K562 (cell line): ENCODE data around the gene NR1D1. TPM values are rescaled to one million over a fixed set of nuclear protein-coding genes. Genes with fewer than 3 reads are reported as not detected.

Experiments
- CUX1 ChIP-seq: fragments of 200-800 bp; sonication (Bioruptor generic); IDR thresholded peaks from 2 replicates; pipeline ENCODE4 v1.6.1; 2016; ENCODE audit warnings: missing genetic modification characterization, missing compliant biosample characterization
- DPF2 ChIP-seq: fragments of 450-650 bp; IDR thresholded peaks from 2 replicates; pipeline ENCODE4 v1.6.1; 2016
- ERF ChIP-seq: fragments of 450-650 bp; formaldehyde crosslinking; IDR thresholded peaks from 2 replicates; pipeline ENCODE4 v1.4.0; 2020; ENCODE audit warnings: mild to moderate bottlenecking, mixed read lengths
- ESRRA ChIP-seq: fragments of 450-650 bp; IDR thresholded peaks from 2 replicates; pipeline ENCODE4 v1.6.1; 2014; ENCODE audit warnings: low read depth, mild to moderate bottlenecking, moderate library complexity, borderline replicate concordance
- ETV5 ChIP-seq: sonication (generic); formaldehyde crosslinking; IDR thresholded peaks from 2 replicates; pipeline ENCODE4 v1.4.0; 2020; ENCODE audit warnings: low read depth, mild to moderate bottlenecking, missing genetic modification reagents
- EZH2 ChIP-seq: IDR thresholded peaks from 2 replicates; pipeline ENCODE4 v1.6.1; 2012; ENCODE audit warnings: low read depth, mild to moderate bottlenecking, inconsistent platforms, low read length, borderline replicate concordance
- FOXP1 ChIP-seq: sonication (generic); formaldehyde crosslinking; IDR thresholded peaks from 2 replicates; pipeline ENCODE4 v1.8.0; 2022; ENCODE audit warnings: mild to moderate bottlenecking, missing genetic modification reagents
- GATAD2A ChIP-seq: fragments of 450-650 bp; IDR thresholded peaks from 2 replicates; pipeline ENCODE4 v1.6.1; 2017
- GTF2F1 ChIP-seq: IDR thresholded peaks from 2 replicates; pipeline ENCODE4 v1.6.1; 2011; ENCODE audit warnings: low read depth, low read length, improper control_type of control experiment
- HDGF ChIP-seq: fragments of 450-650 bp; IDR thresholded peaks from 2 replicates; pipeline ENCODE4 v1.6.1; 2016
- HSF4 ChIP-seq: fragments of 250-450 bp; sonication (Bioruptor Pico); IDR thresholded peaks from 2 replicates; pipeline ENCODE4 v2.1.2; 2022; ENCODE audit warnings: mild to moderate bottlenecking, moderate library complexity, borderline replicate concordance
- JUNB ChIP-seq: fragments of 450-650 bp; formaldehyde crosslinking; conservative IDR thresholded peaks from 2 replicates; pipeline ENCODE4 v1.4.0; 2020; ENCODE audit warnings: mild to moderate bottlenecking
- MTA3 ChIP-seq: fragments of 450-650 bp; formaldehyde crosslinking; IDR thresholded peaks from 2 replicates; pipeline ENCODE4 v1.6.1; 2017; ENCODE audit warnings: mild to moderate bottlenecking, borderline replicate concordance
- POLR2G ChIP-seq: fragments of 200-400 bp; formaldehyde crosslinking; IDR thresholded peaks from 2 replicates; pipeline ENCODE4 v1.6.1; 2017; ENCODE audit warnings: low read depth, mild to moderate bottlenecking, antibody characterized with exemption, low read length, moderate library complexity
- PREB ChIP-seq: sonication (generic); formaldehyde crosslinking; IDR thresholded peaks from 2 replicates; pipeline ENCODE4 v1.8.1; 2023; ENCODE audit warnings: mild to moderate bottlenecking, missing genetic modification reagents
- SMAD1 ChIP-seq: fragments of 150-350 bp; IDR thresholded peaks from 2 replicates; pipeline ENCODE4 v1.6.1; 2014; ENCODE audit warnings: low read length, low read depth; ENCODE audit not compliant: partially characterized antibody
- SP2 ChIP-seq: IDR thresholded peaks from 2 replicates; pipeline ENCODE4 v1.6.1; 2011; ENCODE audit warnings: mild to moderate bottlenecking, low read depth, low read length, moderate library complexity; ENCODE audit not compliant: poor library complexity, severe bottlenecking; ENCODE audit errors: extremely low read depth
- SRF ChIP-seq, 2 experiments: fragments of 250-450, 450-650 bp in 1 of 2; sonication (Bioruptor Pico) in 1 of 2; sonication (generic) in 1 of 2; formaldehyde crosslinking; IDR thresholded peaks; 2 replicates each; pipeline versions ENCODE4 v1.5.0 to v1.5.1; 2020 to 2022; ENCODE audit warnings: mild to moderate bottlenecking in 1 of 2, missing genetic modification reagents in 1 of 2
- THRAP3 ChIP-seq: fragments of 450-650 bp; IDR thresholded peaks from 2 replicates; pipeline ENCODE4 v1.6.1; 2016; ENCODE audit warnings: mild to moderate bottlenecking, inconsistent platforms, borderline replicate concordance
- TRIM24 ChIP-seq, 2 experiments: fragments of 450-650 bp; IDR thresholded peaks; 2 replicates each; pipeline ENCODE4 v1.6.1; 2016
- ZFP36 ChIP-seq: fragments of 150-350 bp; IDR thresholded peaks from 2 replicates; pipeline ENCODE4 v1.6.1; 2018; ENCODE audit warnings: low read length, low read depth; ENCODE audit not compliant: partially characterized antibody
- ZNF655 ChIP-seq: fragments of 250-450 bp; sonication (Bioruptor Pico); IDR thresholded peaks from 2 replicates; pipeline ENCODE4 v1.5.0; 2021
- ZNF668 ChIP-seq: fragments of 250-450 bp; sonication (Bioruptor Pico); IDR thresholded peaks from 2 replicates; pipeline ENCODE4 v1.8.0; 2022; ENCODE audit warnings: mild to moderate bottlenecking, inconsistent platforms
- ZNF785 ChIP-seq: fragments of 250-450 bp; sonication (Bioruptor Pico); IDR thresholded peaks from 2 replicates; pipeline ENCODE4 v1.4.0; 2020; ENCODE audit warnings: mild to moderate bottlenecking
- polyA plus RNA-seq, 8 experiments: library from polyadenylated mRNA; depleted of rRNA in 4 of 8; stranded (reverse) in 5 of 8; unstranded in 3 of 8; fragments of >200 nt; fragmentation: Nextera tagmentation in 2 of 8; fragmentation: Illumina TruSeq in 1 of 8; extraction: Ambion mirVana in 2 of 8; extraction: Trizol in 1 of 8; gene quantifications; 2 replicates each; pipeline versions ENCODE4 v1.2.1 to v1.2.3, GENCODE V29; 2011 to 2014; ENCODE audit warnings: inconsistent platforms in 1 of 8, missing spikeins in 1 of 8
- total RNA-seq, 7 experiments: library from RNA; depleted of rRNA in 6 of 7; stranded (reverse); fragments of >200 nt in 6 of 7; fragmentation: Illumina TruSeq in 2 of 7; extraction: Trizol in 2 of 7; gene quantifications; 2 replicates each; pipeline versions ENCODE4 v1.2.1 to v1.2.3, GENCODE V29; 2011 to 2021; ENCODE audit warnings: low replicate concordance in 1 of 7

NR1D1 gene
- total and polyA plus RNA-seq, 9 of the 15 experiments (the other 6 are each of a cell fraction or from before 2014, with no cell fraction given) = 0.25 to 7.7 (median 0.65) TPM

DNA sequence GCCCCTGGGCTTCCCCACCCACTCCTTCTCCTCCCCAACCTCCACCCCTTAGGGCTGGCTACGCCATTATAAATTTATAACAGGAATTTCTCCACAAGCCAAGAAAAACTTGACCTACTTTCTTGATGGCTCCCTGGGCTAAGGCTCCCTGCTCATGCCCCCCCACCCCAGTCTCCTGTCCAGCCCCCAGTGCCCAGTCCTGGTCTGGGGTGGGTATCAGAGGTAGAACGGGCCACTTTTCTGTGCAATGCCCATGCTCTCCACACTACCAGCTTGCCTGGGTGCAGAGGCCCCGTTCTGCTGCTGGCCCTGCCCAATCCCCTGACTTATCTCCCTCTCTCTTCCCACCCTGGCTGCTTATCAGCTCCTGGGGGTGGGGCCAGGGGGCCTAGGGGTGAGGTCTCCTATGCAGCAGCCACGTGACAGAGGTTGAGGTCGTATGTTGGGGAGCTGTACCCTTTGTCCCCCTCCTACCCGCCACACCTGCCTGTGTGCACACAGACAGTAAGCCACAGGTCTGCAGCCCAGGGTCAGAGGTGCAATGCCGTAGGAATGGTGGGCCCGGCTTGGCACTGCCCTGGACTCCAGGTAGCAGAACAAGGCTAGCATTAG, 27.5 kb downstream of the NR1D1 start (continued):
- no peak for TF ChIP-seq ESRRA
- no peak for TF ChIP-seq SRF (CRISPR knock-in tag; IDR thresholded peaks at IDR 0.05)
- no peak for TF ChIP-seq MTA3
- TF ChIP-seq ZNF668 (CRISPR knock-in tag) = 0 out of 2 replicates have a peak, but pooled peaks have one; percentile 29
- 0 out of 2 replicates have a peak, but pooled peaks have one; percentile 4 for TF ChIP-seq POLR2G
- no peak for TF ChIP-seq SMAD1
- TF ChIP-seq ZNF785 (CRISPR knock-in tag) = no peak
- no peak for TF ChIP-seq SP2
- no peak for TF ChIP-seq ERF (CRISPR knock-in tag)
- TF ChIP-seq GTF2F1 = no peak
- no peak for TF ChIP-seq ZNF655 (CRISPR knock-in tag)
- TF ChIP-seq ETV5 (CRISPR knock-in tag) = no peak
- peak; percentile 36 for TF ChIP-seq DPF2
- TF ChIP-seq GATAD2A = no peak
- TF ChIP-seq CUX1 (CRISPR knock-in tag) = no peak
- TF ChIP-seq ZFP36 = no peak
- no peak for TF ChIP-seq THRAP3
- TF ChIP-seq PREB (CRISPR knock-in tag) = no peak
- peak; percentile 22; the same call in 1 of the 2 replicates for TF ChIP-seq HSF4 (CRISPR knock-in tag)
- no peak for TF ChIP-seq TRIM24 (IDR thresholded peaks at IDR 0.05)
- TF ChIP-seq HDGF = no peak
- TF ChIP-seq EZH2 = no peak
- TF ChIP-seq FOXP1 (CRISPR knock-in tag) = no peak
- no peak for TF ChIP-seq JUNB (CRISPR knock-in tag)
